IMR-90 (cell line): Measurements from ENCODE around the gene AUNIP. TPM values are rescaled to one million over a fixed set of nuclear protein-coding genes. Genes with fewer than 3 reads are reported as not detected.

Experiments
- ATAC-seq: fragments of 200-7000 bp; cut with Tn5 transposase; 2 replicates; pipeline ENCODE4 v1.9.1; 2020; ENCODE audit warnings: low read depth, mild to moderate bottlenecking, moderate library complexity
- BruUV-seq: library from RNA; stranded (reverse); fragments of 400-500 nt; replicated peaks from 2 replicates; lab custom pipeline; 2021; lab: Mats Ljungman, UMichigan
- CTCF ChIA-PET: fragments of 300-600 bp; formaldehyde crosslinking; extraction: SDS; loops from one replicate; lab custom pipeline; 2021; ENCODE audit warnings: antibody characterized with exemption; lab: Yijun Ruan, JAX
- POLR2A ChIA-PET: fragments of 300-600 bp; sonication (Branson Sonifier 250); formaldehyde crosslinking; loops from one replicate; lab custom pipeline; 2022; ENCODE audit warnings: antibody characterized with exemption; ENCODE audit not compliant: unreplicated experiment; lab: Charles Lee
- DNase-seq: peaks from one replicate; pipeline ENCODE4 v3.0.0; 2013
- H2AFZ ChIP-seq: replicated peaks from 2 replicates; pipeline ENCODE3; 2013; ENCODE audit warnings: low read length, mild to moderate bottlenecking; ENCODE audit not compliant: poor library complexity
- H2AK5ac ChIP-seq: 2 replicates; pipeline ENCODE4 v1.6.1; 2013; ENCODE audit warnings: low read depth, low read length, inconsistent platforms
- H2AK9ac ChIP-seq: replicated peaks from 2 replicates; pipeline ENCODE3; 2013; ENCODE audit warnings: mild to moderate bottlenecking, low read depth, low read length, moderate library complexity; ENCODE audit not compliant: poor library complexity
- H2BK120ac ChIP-seq: 2 replicates; pipeline ENCODE4 v1.6.1; 2013; ENCODE audit warnings: low read depth, low read length, inconsistent platforms
- H2BK15ac ChIP-seq: 3 replicates; pipeline ENCODE4 v1.6.1; 2013; ENCODE audit warnings: low read depth, low read length, inconsistent platforms
- H2BK20ac ChIP-seq: 2 replicates; pipeline ENCODE4 v1.6.1; 2013; ENCODE audit warnings: low read depth, mild to moderate bottlenecking, inconsistent platforms, low read length, moderate library complexity
- H2BK5ac ChIP-seq: 2 replicates; pipeline ENCODE4 v1.6.1; 2013; ENCODE audit warnings: mild to moderate bottlenecking, low read depth, low read length, inconsistent platforms; ENCODE audit not compliant: poor library complexity, severe bottlenecking
- H3K14ac ChIP-seq: replicated peaks from 2 replicates; pipeline ENCODE4 v1.6.1; 2013; ENCODE audit warnings: low read depth, low read length, inconsistent platforms
- H3K18ac ChIP-seq: 2 replicates; pipeline ENCODE4 v1.6.1; 2013; ENCODE audit warnings: low read depth, low read length, control low read depth
- H3K23ac ChIP-seq: 2 replicates; pipeline ENCODE4 v1.6.1; 2013; ENCODE audit warnings: low read depth, low read length, inconsistent platforms
- H3K27ac ChIP-seq: 2 replicates; pipeline ENCODE4 v1.5.1; 2013; ENCODE audit warnings: mild to moderate bottlenecking, control low read depth, low read length; ENCODE audit not compliant: insufficient read depth
- H3K27me3 ChIP-seq: 2 replicates; pipeline ENCODE4 v1.6.1; 2013; ENCODE audit warnings: low read length; ENCODE audit not compliant: control insufficient read depth, insufficient read depth
- H3K36me3 ChIP-seq: 2 replicates; pipeline ENCODE4 v1.6.1; 2013; ENCODE audit warnings: low read length, mixed read lengths; ENCODE audit not compliant: control insufficient read depth, insufficient read depth
- H3K4ac ChIP-seq: 2 replicates; pipeline ENCODE4 v1.6.1; 2013; ENCODE audit warnings: low read depth, low read length, inconsistent platforms
- H3K4me1 ChIP-seq: 2 replicates; pipeline ENCODE4 v1.6.1; 2013; ENCODE audit warnings: low read length, mixed read lengths; ENCODE audit not compliant: control insufficient read depth, insufficient read depth
- H3K4me2 ChIP-seq: 2 replicates; pipeline ENCODE4 v1.6.1; 2013; ENCODE audit warnings: low read depth, mild to moderate bottlenecking, control low read depth, low read length, moderate library complexity
- H3K4me3 ChIP-seq: 2 replicates; pipeline ENCODE4 v1.5.1; 2013; ENCODE audit warnings: low read depth, mild to moderate bottlenecking, control low read depth, low read length, moderate library complexity; ENCODE audit not compliant: insufficient read depth
- H3K56ac ChIP-seq: 2 replicates; pipeline ENCODE4 v1.6.1; 2013; ENCODE audit warnings: low read length, inconsistent platforms; ENCODE audit not compliant: insufficient read depth; ENCODE audit errors: extremely low read depth
- H3K79me1 ChIP-seq, 2 experiments: 2 replicates each; pipeline ENCODE4 v1.6.1; 2013; ENCODE audit warnings: low read length in 2 of 2, inconsistent platforms in 1 of 2, low read depth in 1 of 2
- H3K9ac ChIP-seq: 2 replicates; pipeline ENCODE4 v1.6.1; 2013; ENCODE audit warnings: low read depth, low read length, control low read depth
- H3K9me1 ChIP-seq: 2 replicates; pipeline ENCODE4 v1.6.1; 2013; ENCODE audit warnings: low read length, inconsistent platforms; ENCODE audit not compliant: insufficient read depth
- H3K9me3 ChIP-seq: 2 replicates; pipeline ENCODE4 v1.6.1; 2013; ENCODE audit warnings: low read length; ENCODE audit not compliant: control insufficient read depth, insufficient read depth
- H4K20me1 ChIP-seq: 2 replicates; pipeline ENCODE4 v1.6.1; 2013; ENCODE audit warnings: low read length, inconsistent platforms; ENCODE audit not compliant: insufficient read depth
- H4K5ac ChIP-seq: 2 replicates; pipeline ENCODE4 v1.6.1; 2013; ENCODE audit warnings: mild to moderate bottlenecking, low read depth, low read length, control low read depth
- H4K8ac ChIP-seq, 2 experiments: 2 replicates each; pipeline ENCODE4 v1.6.1; 2013; ENCODE audit warnings: low read depth in 2 of 2, low read length in 2 of 2, control low read depth in 1 of 2, inconsistent platforms in 1 of 2
- H4K91ac ChIP-seq: 2 replicates; pipeline ENCODE4 v1.6.1; 2013; ENCODE audit warnings: low read depth, low read length, inconsistent platforms; ENCODE audit not compliant: insufficient read depth
- BHLHE40 ChIP-seq: fragments of 150-350 bp; IDR thresholded peaks from 2 replicates; pipeline ENCODE4 v1.6.1; 2016; ENCODE audit warnings: mild to moderate bottlenecking, low read depth, low read length
- CEBPB ChIP-seq: IDR thresholded peaks from 2 replicates; pipeline ENCODE4 v1.6.1; 2012; ENCODE audit warnings: low read depth, low read length, improper control_type of control experiment
- CHD1 ChIP-seq: IDR thresholded peaks from 2 replicates; pipeline ENCODE4 v1.6.1; 2012; ENCODE audit warnings: low read depth, low read length, improper control_type of control experiment
- ELK1 ChIP-seq: fragments of 150-350 bp; IDR thresholded peaks from 2 replicates; pipeline ENCODE4 v1.6.1; 2016; ENCODE audit warnings: low read depth, mild to moderate bottlenecking, low read length, moderate library complexity, borderline replicate concordance
- FOS ChIP-seq: fragments of 150-350 bp; IDR thresholded peaks from 2 replicates; pipeline ENCODE4 v1.6.1; 2016; ENCODE audit warnings: low read depth, low read length
- MAFK ChIP-seq: IDR thresholded peaks from 2 replicates; pipeline ENCODE4 v1.6.1; 2012; ENCODE audit warnings: low read depth, low read length, improper control_type of control experiment
- MAZ ChIP-seq: IDR thresholded peaks from 2 replicates; pipeline ENCODE4 v1.6.1; 2012; ENCODE audit warnings: low read depth, mild to moderate bottlenecking, low read length, improper control_type of control experiment, moderate library complexity, borderline replicate concordance
- MXI1 ChIP-seq: IDR thresholded peaks from 2 replicates; pipeline ENCODE4 v1.6.1; 2012; ENCODE audit warnings: low read depth, mild to moderate bottlenecking, low read length, moderate library complexity, borderline replicate concordance
- NFE2L2 ChIP-seq: fragments of 150-350 bp; IDR thresholded peaks from 2 replicates; pipeline ENCODE4 v1.6.1; 2016; ENCODE audit warnings: low read depth, mild to moderate bottlenecking, low read length
- POLR2A ChIP-seq: IDR thresholded peaks from 2 replicates; pipeline ENCODE4 v1.6.1; 2012; ENCODE audit warnings: mild to moderate bottlenecking, low read depth, low read length
- RAD21 ChIP-seq: IDR thresholded peaks from 2 replicates; pipeline ENCODE4 v1.6.1; 2012; ENCODE audit warnings: low read length, improper control_type of control experiment
- RCOR1 ChIP-seq: IDR thresholded peaks from 2 replicates; pipeline ENCODE4 v1.6.1; 2012; ENCODE audit warnings: mild to moderate bottlenecking, low read length, improper control_type of control experiment; ENCODE audit not compliant: insufficient replicate concordance
- RFX5 ChIP-seq: IDR thresholded peaks from 2 replicates; pipeline ENCODE4 v1.8.0; 2012; ENCODE audit warnings: low read depth, mild to moderate bottlenecking, low read length, moderate library complexity
- SMC3 ChIP-seq: fragments of 150-350 bp; IDR thresholded peaks from 2 replicates; pipeline ENCODE4 v1.6.1; 2016; ENCODE audit warnings: low read depth, mild to moderate bottlenecking, antibody characterized with exemption, low read length, moderate library complexity
- USF2 ChIP-seq: fragments of 150-350 bp; IDR thresholded peaks from 2 replicates; pipeline ENCODE4 v1.6.1; 2017; ENCODE audit warnings: mild to moderate bottlenecking, antibody characterized with exemption, low read length, low read depth
- WGBS, 2 experiments: methylation state at CpG; one replicate each; pipeline versions ENCODE4 v1.1.5 to v1.1.7; 2013; ENCODE audit warnings: missing lambda C conversion rate in 2 of 2; ENCODE audit not compliant: insufficient read length in 1 of 2; ENCODE audit errors: extremely low coverage in 2 of 2; 5-methylcytosine and 5-hydroxymethylcytosine counted together
- dilution Hi-C: fragments of 300-500 bp; cut with HindIII; formaldehyde crosslinking; loops from one replicate; pipeline ENCODE4 v1.14.3; 2018; ENCODE audit warnings: low sequenced_read_pairs; ENCODE audit not compliant: unreplicated experiment
- in situ Hi-C: fragments of 300-500 bp; cut with MboI; formaldehyde crosslinking; loops from 3 replicates; pipeline ENCODE4 v1.14.3; 2019; ENCODE audit warnings: low sequenced_read_pairs, inconsistent platforms, mixed read lengths
- intact Hi-C: fragments of 100-400 bp; cut with micrococcal nuclease; formaldehyde crosslinking; loops from 2 replicates; pipeline ENCODE4 v1.10.0; 2022
- polyA plus RNA-seq, 3 experiments: library from polyadenylated mRNA; depleted of rRNA; stranded (reverse); fragments of >200 nt; gene quantifications; 2 replicates each; pipeline ENCODE4 v1.2.3, GENCODE V29; 2012; ENCODE audit warnings: low replicate concordance in 1 of 3
- total RNA-seq: library from RNA; depleted of rRNA; stranded (reverse); fragments of >200 nt; gene quantifications from 2 replicates; pipeline ENCODE4 v1.2.3, GENCODE V29; 2012
- TF ChIP-seq, protein P1 (sequence below): conservative IDR thresholded peaks from 2 replicates; pipeline ENCODE4 v1.5.1; 2012; ENCODE audit warnings: mild to moderate bottlenecking, low read depth, low read length, improper control_type of control experiment

The AUNIP gene
- total and polyA plus RNA-seq, 2 of the 4 experiments (the other 2 are of a cell fraction): 2.4 to 5.0 TPM

GRCh38 chr1:25826571-25826970, 32.7 kb downstream of the AUNIP start:
- CTCF ChIA-PET: interaction anchor here (0.6 kb wide), 1 partner anchor 208 kb away, joined by 3 read pairs; no protein-coding TSS in a partner anchor
- H3K18ac ChIP-seq: no peak overlapping the region
- H2AK5ac ChIP-seq: no peak overlapping the region
- H3K4me2 ChIP-seq: no peak overlapping the region
- no peak for DNase-seq
- no peak for ATAC-seq
- H2BK5ac ChIP-seq: no peak overlapping the region
- dilution Hi-C loops: no loop called here
- H2BK15ac ChIP-seq: no peak overlapping the region
- H3K56ac ChIP-seq: no peak overlapping the region
- no peak overlapping the region for H3K27ac ChIP-seq
- H3K27me3 ChIP-seq: no peaks in the 10 kb centered on the region
- intact Hi-C loops: no loop called here
- no peak overlapping the region for H3K4me3 ChIP-seq
- no peak overlapping the region for H4K5ac ChIP-seq
- WGBS, 2 experiments: 95% methylated on average over 7 of the region's 10 CpGs; no CpG with 5 or more reads in 1 of the 2 experiments
- H2BK20ac ChIP-seq: no peak overlapping the region
- peaks cover 50% of the 10 kb centered on the region for H3K36me3 ChIP-seq
- H3K4me1 ChIP-seq: peaks cover 3% of the 10 kb centered on the region
- in situ Hi-C loops: loop anchor here (10.0 kb wide), 1 partner anchor 168 kb away; the partner anchor contains the start of gene PAFAH2
- H2AFZ ChIP-seq: no peak overlapping the region
- H3K9me1 ChIP-seq: peaks cover 4% of the 10 kb centered on the region
- POLR2A ChIA-PET: interaction anchor here (0.5 kb wide), 1 partner anchor 266 kb away, joined by 3 read pairs; no protein-coding TSS in a partner anchor
- H3K23ac ChIP-seq: no peak overlapping the region
- no peak overlapping the region for H3K14ac ChIP-seq
- H4K8ac ChIP-seq: no peak overlapping the region
- no peak overlapping the region for H2BK120ac ChIP-seq
- H2AK9ac ChIP-seq: no peak overlapping the region
- peaks cover 14% of the 10 kb centered on the region; the same call in 1 of the 2 replicates for H4K20me1 ChIP-seq
- TF ChIP-seq BHLHE40 (no peak), RCOR1 (no peak), RAD21 (no peak), FOS (no peak), NFE2L2 (no peak), POLR2A (no peak), CHD1 (no peak), SMC3 (no peak), MAZ (no peak), USF2 (no peak), MXI1 (no peak), RFX5 (no peak), MAFK (no peak), ELK1 (no peak), CEBPB (no peak)
- TF ChIP-seq, protein P1, sequence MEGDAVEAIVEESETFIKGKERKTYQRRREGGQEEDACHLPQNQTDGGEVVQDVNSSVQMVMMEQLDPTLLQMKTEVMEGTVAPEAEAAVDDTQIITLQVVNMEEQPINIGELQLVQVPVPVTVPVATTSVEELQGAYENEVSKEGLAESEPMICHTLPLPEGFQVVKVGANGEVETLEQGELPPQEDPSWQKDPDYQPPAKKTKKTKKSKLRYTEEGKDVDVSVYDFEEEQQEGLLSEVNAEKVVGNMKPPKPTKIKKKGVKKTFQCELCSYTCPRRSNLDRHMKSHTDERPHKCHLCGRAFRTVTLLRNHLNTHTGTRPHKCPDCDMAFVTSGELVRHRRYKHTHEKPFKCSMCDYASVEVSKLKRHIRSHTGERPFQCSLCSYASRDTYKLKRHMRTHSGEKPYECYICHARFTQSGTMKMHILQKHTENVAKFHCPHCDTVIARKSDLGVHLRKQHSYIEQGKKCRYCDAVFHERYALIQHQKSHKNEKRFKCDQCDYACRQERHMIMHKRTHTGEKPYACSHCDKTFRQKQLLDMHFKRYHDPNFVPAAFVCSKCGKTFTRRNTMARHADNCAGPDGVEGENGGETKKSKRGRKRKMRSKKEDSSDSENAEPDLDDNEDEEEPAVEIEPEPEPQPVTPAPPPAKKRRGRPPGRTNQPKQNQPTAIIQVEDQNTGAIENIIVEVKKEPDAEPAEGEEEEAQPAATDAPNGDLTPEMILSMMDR: no peak
- no peaks in the 10 kb centered on the region for H3K9me3 ChIP-seq
- no peak overlapping the region for H3K9ac ChIP-seq
- H4K91ac ChIP-seq: no peak overlapping the region
- peaks cover 26 to 51% of the 10 kb centered on the region in 2 experiments for H3K79me1 ChIP-seq
- BruUV-seq: no TSS peak
- H3K4ac ChIP-seq: no peak overlapping the region
